H1 (cell line): ENCODE measurements around the gene ARHGDIB. TPM values are rescaled to one million over a fixed set of nuclear protein-coding genes. Genes with fewer than 3 reads are reported as not detected.

ENCODE experiments used
- CHD1 ChIP-seq: IDR thresholded peaks from 2 replicates; pipeline ENCODE4 v1.6.1; 2012; ENCODE audit warnings: low read depth, low read length, improper control_type of control experiment
- CHD7 ChIP-seq: fragments of 300-600 bp; sonication (generic); IDR thresholded peaks from 2 replicates; pipeline ENCODE4 v1.7.1; 2012; ENCODE audit warnings: low read length, moderate library complexity, mild to moderate bottlenecking, inconsistent platforms; ENCODE audit not compliant: insufficient replicate concordance
- EGR1 ChIP-seq: IDR thresholded peaks from 2 replicates; pipeline ENCODE4 v1.6.1; 2011; ENCODE audit warnings: low read depth, low read length, borderline replicate concordance
- KDM1A ChIP-seq: fragments of 200-600, 300-600 bp; sonication (generic); IDR thresholded peaks from 2 replicates; pipeline ENCODE4 v1.7.1; 2016; ENCODE audit warnings: mild to moderate bottlenecking, low read length, borderline replicate concordance
- RNF2 ChIP-seq: fragments of 200-900, 300-1000 bp; sonication (generic); IDR thresholded peaks from 2 replicates; pipeline ENCODE4 v1.7.1; 2016; ENCODE audit warnings: borderline replicate concordance, low read depth, mild to moderate bottlenecking, antibody characterized with exemption, low read length; ENCODE audit not compliant: poor library complexity, severe bottlenecking; ENCODE audit errors: missing control alignments
- SIRT6 ChIP-seq: IDR thresholded peaks from one replicate; pipeline ENCODE4 v1.7.1; 2012; ENCODE audit warnings: low read length, inconsistent platforms
- SP2 ChIP-seq: IDR thresholded peaks from 2 replicates; pipeline ENCODE4 v1.6.1; 2012; ENCODE audit warnings: mild to moderate bottlenecking, low read length, inconsistent platforms
- TBP ChIP-seq: IDR thresholded peaks from 2 replicates; pipeline ENCODE4 v1.6.1; 2011; ENCODE audit warnings: low read depth, low read length, improper control_type of control experiment
- TCF12 ChIP-seq: IDR thresholded peaks from 2 replicates; pipeline ENCODE4 v1.6.1; 2011; ENCODE audit warnings: low read depth, mild to moderate bottlenecking, low read length
- TEAD4 ChIP-seq: IDR thresholded peaks from 2 replicates; pipeline ENCODE4 v1.6.1; 2012; ENCODE audit warnings: low read depth, low read length, inconsistent platforms, mixed read lengths
- YY1 ChIP-seq: IDR thresholded peaks from 2 replicates; pipeline ENCODE4 v1.6.1; 2011; ENCODE audit warnings: low read depth, mild to moderate bottlenecking, low read length
- polyA plus RNA-seq, 7 experiments: library from polyadenylated mRNA; depleted of rRNA in 3 of 7; stranded (reverse) in 5 of 7; unstranded in 2 of 7; fragments of >200 nt in 5 of 7; fragments of 200-250 nt in 2 of 7; gene quantifications; 1 replicate in 5 of 7; 2 replicates in 1 of 7; 4 replicates in 1 of 7; pipeline versions ENCODE4 v1.2.1 to v1.2.3, GENCODE V29; 2011 to 2013; ENCODE audit warnings: missing spikeins in 2 of 7, mixed read lengths in 2 of 7
- total RNA-seq: library from RNA; stranded (reverse); fragmentation: NEBNext Ultra II Directional; extraction: Animal tissue kit (Norgen Biotek cat#: 25700); gene quantifications from 2 replicates; pipeline ENCODE4 v1.2.1, GENCODE V29; 2021

The ARHGDIB gene
- total and polyA plus RNA-seq, 2 of the 8 experiments (the other 6 are each of a cell fraction or from before 2014, with no cell fraction given): 0.82 to 1.3 TPM

GRCh38 chr12:14959463-14959862, 1.9 kb downstream of the ARHGDIB start (continued):
- TF ChIP-seq CHD7 (no peak), YY1 (no peak), TCF12 (no peak), TBP (no peak), RNF2 (no peak), CHD1 (no peak), KDM1A (no peak), EGR1 (no peak), SIRT6 (no peak), TEAD4 (no peak), SP2 (no peak)
